Measurements from ENCODE around the gene PCDHA7.
"Not testable (repeated sequence)": the region's sequence is repeated elsewhere in the genome, so short reads cannot be mapped to it uniquely, and the experiment has no call there.

The PCDHA7 gene

GRCh38 chr5:140862441-140863295 is 28.6 kb downstream of the PCDHA7 start:
- DNase-seq (ENCODE audit: low spot score) = no peak

GRCh38 chr5:140868721-140869554 is 34.9 kb downstream of the PCDHA7 start, which contains the start of gene PCDHA11:
PCDHA11 (plus strand) TSS chr5:140868957; CDS start chr5:140869104, 147 bp downstream.
- peak; percentile 33 for DNase-seq (ENCODE audit: low spot score)

GRCh38 chr5:140869555-140869886 is 35.5 kb downstream of the PCDHA7 start:
- DNase-seq (ENCODE audit: low spot score) = peak; percentile 37

- DNase-seq (ENCODE audit: low spot score) = no peak
These were observed 36.4 kb downstream of the PCDHA7 start for GRCh38 chr5:140870221-140871201.

GRCh38 chr5:140875085-140876065 is 41.3 kb downstream of the PCDHA7 start, which contains the start of gene PCDHA12:
PCDHA12 (plus strand) TSS chr5:140875308; CDS start chr5:140875473, 165 bp downstream.
- no peak for DNase-seq (ENCODE audit: low spot score)

GRCh38 chr5:140876541-140877261 is 42.6 kb downstream of the PCDHA7 start:
- not testable (repeated sequence) for DNase-seq (ENCODE audit: low spot score)

- DNase-seq (ENCODE audit: low spot score) = no peak
These were observed 43.2 kb downstream of the PCDHA7 start for GRCh38 chr5:140877262-140877581.

GRCh38 chr5:140881889-140882590 is 48.0 kb downstream of the PCDHA7 start, which contains the start of gene PCDHA13:
PCDHA13 (plus strand) TSS chr5:140882124; CDS start chr5:140882269, 145 bp downstream.
- DNase-seq (ENCODE audit: low spot score) = peak; percentile 32

GRCh38 chr5:140882591-140882899 is 48.5 kb downstream of the PCDHA7 start:
- DNase-seq (ENCODE audit: low spot score) = peak; percentile 35

- no peak for DNase-seq (ENCODE audit: low spot score)
These were observed 49.3 kb downstream of the PCDHA7 start for GRCh38 chr5:140883373-140883772.

- no peak for DNase-seq (ENCODE audit: low spot score)
These were observed 50.0 kb downstream of the PCDHA7 start for GRCh38 chr5:140883927-140884697.

All from globus pallidus (tissue), 1 donor.